HL-60 (cell line): ENCODE data around the gene NOXA1.

ENCODE experiments used
- DNase-seq, 2 experiments: peaks; one replicate each; pipeline ENCODE4 v3.0.0-alpha.2; 2010 to 2020; ENCODE audit warnings: low read depth in 1 of 2, low spot score in 1 of 2
- H3K27ac ChIP-seq: fragments of 250-450 bp; sonication (Bioruptor Pico); replicated peaks from 2 replicates; pipeline ENCODE4 v1.5.1; 2020; ENCODE audit warnings: mild to moderate bottlenecking, moderate library complexity
- H3K27me3 ChIP-seq: fragments of 250-450 bp; sonication (Bioruptor Pico); 2 replicates; pipeline ENCODE4 v1.5.1; 2021; ENCODE audit warnings: mild to moderate bottlenecking, moderate library complexity; ENCODE audit not compliant: insufficient read depth, poor library complexity, severe bottlenecking
- H3K4me3 ChIP-seq: replicated peaks from 2 replicates; pipeline ENCODE4 v1.5.1; 2011; ENCODE audit warnings: mild to moderate bottlenecking, control low read depth, low read length; ENCODE audit not compliant: insufficient read depth
- GABPA ChIP-seq: IDR thresholded peaks from 2 replicates; pipeline ENCODE4 v1.6.1; 2012; ENCODE audit warnings: low read depth
- POLR2AphosphoS5 ChIP-seq: IDR thresholded peaks from 2 replicates; pipeline ENCODE4 v1.6.1; 2012; ENCODE audit warnings: low read depth
- SPI1 ChIP-seq: IDR thresholded peaks from 2 replicates; pipeline ENCODE4 v1.6.1; 2012; ENCODE audit warnings: low read depth, mild to moderate bottlenecking, borderline replicate concordance
- TF ChIP-seq, protein P1 (sequence below): IDR thresholded peaks from one replicate; pipeline ENCODE4 v1.5.1; 2011; ENCODE audit warnings: low read length, control low read depth, inconsistent platforms; ENCODE audit not compliant: insufficient read depth
- TF ChIP-seq, protein P2 (sequence below): IDR thresholded peaks from 2 replicates; pipeline ENCODE4 v1.6.1; 2012; ENCODE audit warnings: low read depth; ENCODE audit not compliant: insufficient replicate concordance

Gene NOXA1

DNA sequence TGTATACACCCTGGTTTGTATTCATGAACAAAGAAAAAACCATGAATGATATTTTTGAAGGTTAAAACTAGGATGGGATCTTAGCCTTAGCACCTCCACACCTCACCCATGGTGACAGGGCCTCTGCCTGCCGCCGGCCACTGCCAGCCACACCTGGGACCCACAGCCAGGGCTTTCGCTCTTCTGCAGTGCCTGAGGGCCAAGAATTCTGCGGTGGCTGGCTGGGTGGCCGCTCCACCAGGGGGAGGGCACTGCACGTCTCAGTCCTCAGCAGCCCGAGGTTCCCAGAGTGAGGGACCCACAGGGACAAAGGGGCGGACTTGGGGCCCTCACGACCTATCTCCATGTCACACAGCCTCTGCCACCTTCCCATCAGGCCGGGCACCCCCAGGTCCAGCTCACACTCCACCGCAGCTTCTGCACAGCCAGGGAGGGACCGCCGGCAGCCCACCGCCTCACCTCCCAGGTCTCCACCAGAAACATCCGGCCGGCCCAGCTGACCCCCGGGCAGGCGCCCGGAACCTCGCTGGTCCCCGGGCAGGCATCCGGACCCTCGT, 7.1 kb upstream of the NOXA1 start:
- TF ChIP-seq POLR2AphosphoS5 (no peak), GABPA (no peak), SPI1 (no peak)
- TF ChIP-seq, protein P1, sequence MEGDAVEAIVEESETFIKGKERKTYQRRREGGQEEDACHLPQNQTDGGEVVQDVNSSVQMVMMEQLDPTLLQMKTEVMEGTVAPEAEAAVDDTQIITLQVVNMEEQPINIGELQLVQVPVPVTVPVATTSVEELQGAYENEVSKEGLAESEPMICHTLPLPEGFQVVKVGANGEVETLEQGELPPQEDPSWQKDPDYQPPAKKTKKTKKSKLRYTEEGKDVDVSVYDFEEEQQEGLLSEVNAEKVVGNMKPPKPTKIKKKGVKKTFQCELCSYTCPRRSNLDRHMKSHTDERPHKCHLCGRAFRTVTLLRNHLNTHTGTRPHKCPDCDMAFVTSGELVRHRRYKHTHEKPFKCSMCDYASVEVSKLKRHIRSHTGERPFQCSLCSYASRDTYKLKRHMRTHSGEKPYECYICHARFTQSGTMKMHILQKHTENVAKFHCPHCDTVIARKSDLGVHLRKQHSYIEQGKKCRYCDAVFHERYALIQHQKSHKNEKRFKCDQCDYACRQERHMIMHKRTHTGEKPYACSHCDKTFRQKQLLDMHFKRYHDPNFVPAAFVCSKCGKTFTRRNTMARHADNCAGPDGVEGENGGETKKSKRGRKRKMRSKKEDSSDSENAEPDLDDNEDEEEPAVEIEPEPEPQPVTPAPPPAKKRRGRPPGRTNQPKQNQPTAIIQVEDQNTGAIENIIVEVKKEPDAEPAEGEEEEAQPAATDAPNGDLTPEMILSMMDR = no peak
- TF ChIP-seq, protein P2, sequence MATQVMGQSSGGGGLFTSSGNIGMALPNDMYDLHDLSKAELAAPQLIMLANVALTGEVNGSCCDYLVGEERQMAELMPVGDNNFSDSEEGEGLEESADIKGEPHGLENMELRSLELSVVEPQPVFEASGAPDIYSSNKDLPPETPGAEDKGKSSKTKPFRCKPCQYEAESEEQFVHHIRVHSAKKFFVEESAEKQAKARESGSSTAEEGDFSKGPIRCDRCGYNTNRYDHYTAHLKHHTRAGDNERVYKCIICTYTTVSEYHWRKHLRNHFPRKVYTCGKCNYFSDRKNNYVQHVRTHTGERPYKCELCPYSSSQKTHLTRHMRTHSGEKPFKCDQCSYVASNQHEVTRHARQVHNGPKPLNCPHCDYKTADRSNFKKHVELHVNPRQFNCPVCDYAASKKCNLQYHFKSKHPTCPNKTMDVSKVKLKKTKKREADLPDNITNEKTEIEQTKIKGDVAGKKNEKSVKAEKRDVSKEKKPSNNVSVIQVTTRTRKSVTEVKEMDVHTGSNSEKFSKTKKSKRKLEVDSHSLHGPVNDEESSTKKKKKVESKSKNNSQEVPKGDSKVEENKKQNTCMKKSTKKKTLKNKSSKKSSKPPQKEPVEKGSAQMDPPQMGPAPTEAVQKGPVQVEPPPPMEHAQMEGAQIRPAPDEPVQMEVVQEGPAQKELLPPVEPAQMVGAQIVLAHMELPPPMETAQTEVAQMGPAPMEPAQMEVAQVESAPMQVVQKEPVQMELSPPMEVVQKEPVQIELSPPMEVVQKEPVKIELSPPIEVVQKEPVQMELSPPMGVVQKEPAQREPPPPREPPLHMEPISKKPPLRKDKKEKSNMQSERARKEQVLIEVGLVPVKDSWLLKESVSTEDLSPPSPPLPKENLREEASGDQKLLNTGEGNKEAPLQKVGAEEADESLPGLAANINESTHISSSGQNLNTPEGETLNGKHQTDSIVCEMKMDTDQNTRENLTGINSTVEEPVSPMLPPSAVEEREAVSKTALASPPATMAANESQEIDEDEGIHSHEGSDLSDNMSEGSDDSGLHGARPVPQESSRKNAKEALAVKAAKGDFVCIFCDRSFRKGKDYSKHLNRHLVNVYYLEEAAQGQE = no peak
- Histone ChIP-seq H3K27ac (no peak overlapping the region), H3K27me3 (no peaks in the 10 kb centered on the region), H3K4me3 (no peak overlapping the region)
- DNase-seq = no peak

DNA sequence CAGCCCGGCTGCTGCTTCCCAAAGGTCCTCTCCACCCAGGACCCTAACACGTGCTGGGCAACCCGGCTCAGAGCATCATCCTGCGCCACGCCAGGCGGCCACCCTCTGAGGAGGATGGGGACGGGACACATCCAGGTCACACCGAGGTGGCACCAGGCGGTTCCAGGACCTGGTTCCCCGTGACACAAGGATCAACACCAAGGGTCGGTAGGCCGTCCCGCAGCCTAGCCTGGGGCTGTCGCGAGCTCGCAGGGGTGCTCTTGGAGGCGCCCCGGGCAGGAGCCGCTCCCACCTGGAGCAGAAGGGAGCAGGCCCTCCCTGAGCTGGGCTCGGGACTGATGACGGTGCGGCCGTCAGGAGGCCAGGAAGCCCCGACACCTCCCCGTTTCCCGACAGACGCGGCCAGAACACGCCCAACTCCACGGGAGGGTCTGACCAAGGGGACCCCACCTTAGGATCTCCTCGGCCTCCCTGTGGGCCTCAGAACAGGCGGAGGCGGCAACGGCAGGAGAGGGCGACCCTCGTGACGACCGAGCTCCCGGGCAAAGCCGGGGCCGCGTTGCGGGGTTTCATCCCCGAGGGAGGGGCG, 6.5 kb upstream of the NOXA1 start:
- H3K27ac ChIP-seq = no peak overlapping the region
- DNase-seq = no peak
- TF ChIP-seq, protein P1 = no peak
- TF ChIP-seq POLR2AphosphoS5 = no peak
- TF ChIP-seq GABPA = no peak
- no peak for TF ChIP-seq SPI1
- TF ChIP-seq, protein P2 = no peak
- no peaks in the 10 kb centered on the region for H3K27me3 ChIP-seq
- H3K4me3 ChIP-seq = no peak overlapping the region

DNA sequence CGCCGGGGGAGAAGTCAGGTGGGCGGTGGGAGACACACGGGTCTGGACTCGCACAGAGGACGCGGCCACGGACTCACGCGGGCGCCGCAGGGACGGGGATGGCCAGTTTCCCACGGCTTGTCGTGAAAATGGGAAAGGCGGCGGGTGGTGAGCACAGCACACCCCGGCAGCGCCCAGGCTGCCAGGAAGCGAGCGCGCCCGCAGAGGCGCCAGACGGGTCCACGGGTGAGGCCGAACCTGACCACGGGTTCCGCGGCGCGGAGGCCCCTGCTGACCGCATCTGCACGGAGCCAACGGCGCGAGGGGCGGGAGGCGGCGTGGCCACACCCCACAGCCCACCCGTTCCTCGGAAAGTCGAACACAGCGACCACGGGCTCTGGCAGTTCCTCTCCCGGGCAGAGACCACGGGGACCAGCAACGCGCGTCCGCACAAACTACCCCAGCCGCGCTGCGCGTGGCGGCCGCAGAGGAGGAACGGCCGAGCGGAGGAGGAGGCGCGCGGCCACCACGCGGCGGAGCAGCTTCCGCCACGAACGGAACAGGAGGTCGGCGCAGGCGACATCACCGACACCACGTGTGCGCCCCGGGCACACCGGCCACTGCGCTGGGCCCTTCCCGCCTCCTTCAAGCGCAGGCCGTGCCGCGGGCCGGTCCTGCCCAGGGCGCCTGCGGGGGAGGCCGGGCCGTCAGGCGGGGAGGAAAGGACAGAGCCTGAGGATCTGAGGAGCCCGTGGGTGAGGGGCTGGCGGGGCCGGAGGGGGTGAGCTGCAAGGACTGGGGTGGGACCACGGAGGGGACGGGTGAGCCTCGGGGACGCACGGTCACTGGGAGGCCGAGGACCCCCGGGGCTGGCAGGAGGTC, 5.8 kb upstream of the NOXA1 start:
- TF ChIP-seq POLR2AphosphoS5 (no peak), GABPA (no peak), SPI1 (no peak)
- TF ChIP-seq, protein P1 = no peak
- TF ChIP-seq, protein P2 = no peak
- no peak for DNase-seq
- Histone ChIP-seq H3K27ac (no peak overlapping the region), H3K4me3 (no peak overlapping the region), H3K27me3 (no peaks in the 10 kb centered on the region)
